Spleen (tissue), 7 donors: ENCODE data around the gene SLC26A3.
"Not testable (repeated sequence)": the region's sequence is repeated elsewhere in the genome, so short reads cannot be mapped to it uniquely, and the experiment has no call there.

Source experiments
- CTCF ChIP-seq, 11 experiments: fragments of 200-600 bp in 7 of 11; fragments of 450-650 bp in 4 of 11; sonication (generic) in 4 of 11; IDR thresholded peaks in 8 of 11; conservative IDR thresholded peaks in 3 of 11; 1 replicate in 7 of 11; 2 replicates in 4 of 11; pipeline versions ENCODE4 v1.4.0 to v1.8.0; 2016 to 2021; ENCODE audit warnings: antibody characterized with exemption in 11 of 11, inconsistent platforms in 4 of 11, mild to moderate bottlenecking in 1 of 11
- POLR2A ChIP-seq, 3 donors: fragments of 450-650 bp; IDR thresholded peaks; one replicate each; pipeline ENCODE4 v1.5.1; 2017; ENCODE audit warnings: antibody characterized with exemption in 3 of 3, mild to moderate bottlenecking in 1 of 3
- POLR2AphosphoS5 ChIP-seq, 3 donors: sonication (generic); formaldehyde crosslinking; IDR thresholded peaks; one replicate each; pipeline ENCODE4 v1.5.1; 2017; ENCODE audit warnings: antibody characterized with exemption in 3 of 3
- donor health status: DM: no; HTN: no; CAD: no; lungs with moderate emphysema.
- donor health status: DM: no; HTN: no; CAD: no.
- donor health status: DM: no; HTN: no; CAD: no.

- not testable (repeated sequence) for TF ChIP-seq CTCF (IDR thresholded peaks at IDR 0.05 in 8 of 11, conservative IDR thresholded peaks at IDR 0.05 in 3 of 11); POLR2AphosphoS5 (IDR thresholded peaks at IDR 0.05); POLR2A (IDR thresholded peaks at IDR 0.05)
Observed at GRCh38 chr7:107848211-107848610, 45.2 kb upstream of the SLC26A3 start.
